ENCODE measurements around the gene NDST1. TPM values are rescaled to one million over a fixed set of nuclear protein-coding genes. Genes with fewer than 3 reads are reported as not detected.

The NDST1 gene
- total RNA-seq, 1 donor from 2014 or later, result 321 TPM

DNA sequence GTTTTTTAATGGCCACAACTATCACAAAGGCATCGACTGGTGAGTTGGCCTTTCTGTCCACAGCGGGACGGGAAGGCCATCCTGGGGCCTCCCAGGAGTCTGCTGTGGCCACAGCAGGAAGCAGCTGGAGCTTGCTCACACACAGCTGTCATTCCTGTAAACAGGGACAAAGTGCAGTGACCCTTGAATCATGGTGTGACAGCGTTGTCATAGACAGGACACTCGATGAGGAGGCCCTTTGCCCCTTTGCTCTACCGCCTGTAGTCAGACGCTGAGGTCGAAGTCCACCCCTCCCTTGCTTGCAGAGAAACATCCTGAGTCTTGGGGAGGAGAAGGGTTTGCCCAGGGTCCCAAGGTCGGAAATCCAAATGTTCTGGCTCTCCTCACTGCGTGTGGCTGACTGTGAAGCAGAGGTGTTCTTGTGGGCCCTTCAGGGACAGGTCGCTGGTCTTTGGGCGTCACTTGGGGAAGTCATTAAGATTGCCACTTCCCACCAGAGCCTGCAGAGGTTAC, 35.1 kb downstream of the NDST1 start:
- no peaks in the 10 kb centered on the region for H3K27me3 ChIP-seq (ENCODE audit: insufficient read depth, low read length)
- no peaks in the 10 kb centered on the region for H3K9me3 ChIP-seq (ENCODE audit: insufficient read depth, low read depth, low read length)
- Mint-ChIP-seq H3K36me3 (ENCODE audit: low read depth, unreplicated experiment) (peaks cover 51% of the 10 kb centered on the region), H3K9me3 (ENCODE audit: unreplicated experiment) (no peaks in the 10 kb centered on the region), H3K27ac (ENCODE audit: unreplicated experiment) (peak overlapping the region; percentile 63), H3K27me3 (ENCODE audit: low read depth, unreplicated experiment) (no peaks in the 10 kb centered on the region), H3K4me3 (ENCODE audit: unreplicated experiment) (no peak overlapping the region), H3K4me1 (ENCODE audit: low read depth, unreplicated experiment) (peaks cover 46% of the 10 kb centered on the region)
- no peak for DNase-seq (ENCODE audit: low read depth)
- H3K9ac ChIP-seq (ENCODE audit: low read length), result no peak overlapping the region
- peaks cover 55% of the 10 kb centered on the region for H3K36me3 ChIP-seq (ENCODE audit: insufficient read depth, low read length)
- TF ChIP-seq CTCF (IDR thresholded peaks at IDR 0.05; ENCODE audit: insufficient read depth, low read depth, low read length) (no peak), EZH2 (IDR thresholded peaks at IDR 0.05; ENCODE audit: insufficient read depth, low read length) (no peak)
- H3K27ac ChIP-seq (ENCODE audit: low read depth, low read length), result no peak overlapping the region
- no peak overlapping the region for H2AFZ ChIP-seq (ENCODE audit: low read depth, low read length)
- no peak for FAIRE-seq
- H3K79me2 ChIP-seq (ENCODE audit: insufficient read depth, low read length), result peaks cover 25% of the 10 kb centered on the region
- no peak overlapping the region for H3K4me3 ChIP-seq (ENCODE audit: insufficient read depth, low read depth, low read length)
- peaks cover 30% of the 10 kb centered on the region for H3K4me1 ChIP-seq (ENCODE audit: insufficient read depth, low read length)
- H3K4me2 ChIP-seq (ENCODE audit: low read length), result no peak overlapping the region
- peaks cover 52% of the 10 kb centered on the region for H4K20me1 ChIP-seq (ENCODE audit: insufficient read depth, low read length)

DNA sequence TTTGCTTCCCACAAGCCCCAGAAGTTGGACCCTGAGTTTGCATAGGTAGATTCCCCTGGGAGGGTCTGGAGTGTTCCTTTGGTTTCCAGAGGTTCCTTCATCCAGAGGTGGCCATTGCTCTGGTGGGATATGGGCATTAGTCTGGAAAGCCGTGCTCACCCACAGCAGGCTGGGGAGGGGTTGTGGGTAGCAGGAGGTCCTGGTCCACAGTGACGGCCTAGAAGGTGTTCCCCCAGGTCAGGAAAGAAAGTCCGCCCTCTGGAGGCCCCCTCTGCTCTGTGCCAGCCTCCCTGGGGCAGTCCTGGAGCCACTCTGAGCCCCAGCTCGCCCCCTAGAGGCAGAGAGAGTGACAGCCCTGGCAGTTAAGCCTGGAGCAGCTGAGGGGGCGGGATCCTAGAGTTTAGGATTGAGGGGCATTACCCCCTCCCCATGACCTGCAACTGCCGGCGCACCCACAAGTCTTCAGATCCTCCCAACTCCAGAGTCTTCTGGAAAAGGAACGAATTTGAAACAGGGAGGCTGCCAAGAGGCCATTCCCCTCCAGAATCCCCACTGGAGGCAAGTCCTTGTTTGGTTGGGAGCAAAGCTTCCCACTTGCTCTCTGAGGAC, 36.8 kb downstream of the NDST1 start:
- no peak overlapping the region for H3K4me2 ChIP-seq (ENCODE audit: low read length)
- H3K36me3 ChIP-seq (ENCODE audit: insufficient read depth, low read length), result peaks cover 55% of the 10 kb centered on the region

More for the DNA sequence above, 36.8 kb downstream of the NDST1 start:
- Mint-ChIP-seq H3K36me3 (ENCODE audit: low read depth, unreplicated experiment) (peaks cover 45% of the 10 kb centered on the region), H3K9me3 (ENCODE audit: unreplicated experiment) (no peaks in the 10 kb centered on the region), H3K4me3 (ENCODE audit: unreplicated experiment) (no peak overlapping the region), H3K27ac (ENCODE audit: unreplicated experiment) (peak overlapping the region; percentile 78), H3K4me1 (ENCODE audit: low read depth, unreplicated experiment) (peaks cover 38% of the 10 kb centered on the region), H3K27me3 (ENCODE audit: low read depth, unreplicated experiment) (no peaks in the 10 kb centered on the region)
- TF ChIP-seq CTCF (IDR thresholded peaks at IDR 0.05; ENCODE audit: insufficient read depth, low read depth, low read length) (peak; percentile 51), EZH2 (IDR thresholded peaks at IDR 0.05; ENCODE audit: insufficient read depth, low read length) (no peak)
- no peak overlapping the region for H2AFZ ChIP-seq (ENCODE audit: low read depth, low read length)
- H3K4me1 ChIP-seq (ENCODE audit: insufficient read depth, low read length), result peaks cover 22% of the 10 kb centered on the region
- peak overlapping the region; percentile 3 for H3K27ac ChIP-seq (ENCODE audit: low read depth, low read length)
- peaks cover 21% of the 10 kb centered on the region for H3K79me2 ChIP-seq (ENCODE audit: insufficient read depth, low read length)
- no peak for FAIRE-seq
- no peak for DNase-seq (ENCODE audit: low read depth)
- H4K20me1 ChIP-seq (ENCODE audit: insufficient read depth, low read length), result peaks cover 38% of the 10 kb centered on the region
- H3K4me3 ChIP-seq (ENCODE audit: insufficient read depth, low read depth, low read length), result no peak overlapping the region
- no peaks in the 10 kb centered on the region for H3K9me3 ChIP-seq (ENCODE audit: insufficient read depth, low read depth, low read length)
- H3K27me3 ChIP-seq (ENCODE audit: insufficient read depth, low read length), result no peaks in the 10 kb centered on the region
- no peak overlapping the region for H3K9ac ChIP-seq (ENCODE audit: low read length)

All from astrocyte (in vitro differentiated cells and primary cell).